ENCODE results near the gene TSPAN8. TPM values are rescaled to one million over a fixed set of nuclear protein-coding genes. Genes with fewer than 3 reads are reported as not detected.

The TSPAN8 gene
- total and polyA plus RNA-seq, 4 donors: 5.0 to 18.6 (median 9.4) TPM

DNA sequence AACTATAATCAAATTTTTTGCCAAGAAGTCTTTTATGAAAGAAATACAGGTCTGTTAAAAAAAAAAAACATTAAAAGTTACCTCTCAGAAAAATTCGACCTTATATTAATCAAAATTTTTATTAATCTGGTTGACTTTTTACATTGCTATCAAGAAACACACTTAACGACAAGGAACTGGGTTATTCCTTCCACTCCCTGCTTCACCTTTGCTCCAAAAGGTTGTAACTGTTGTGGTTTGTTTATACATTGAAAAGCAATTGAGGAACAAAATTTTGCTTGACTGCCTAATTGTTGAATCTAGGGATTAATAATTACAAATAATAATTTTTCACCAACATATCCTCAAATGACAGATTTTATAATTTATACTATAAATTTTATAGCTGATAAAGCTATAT, 28.4 kb downstream of the TSPAN8 start:
- no peak for ATAC-seq (ENCODE audit: insufficient read depth, low FRiP score)
- H3K9me3 ChIP-seq (ENCODE audit: control insufficient read depth in 4 of 4, insufficient read depth in 3 of 4, low read length in 3 of 4): no peaks in the 10 kb centered on the region
- no peaks in the 10 kb centered on the region for H3K36me3 ChIP-seq (ENCODE audit: control insufficient read depth in 4 of 4, insufficient read depth in 4 of 4, low read length in 4 of 4)
- H3K4me1 ChIP-seq (ENCODE audit: control insufficient read depth in 5 of 5, insufficient read depth in 5 of 5, low read length in 5 of 5): peaks cover 0 to 9% (median 0%) of the 10 kb centered on the region in 5 donors
- 74 to 80% methylated on average over 2 of the region's 2 CpGs for WGBS, 2 donors
- H3K4me3 ChIP-seq: no peak overlapping the region
- H3K27ac ChIP-seq (ENCODE audit: low read depth in 1 of 2, low read length in 1 of 2): no peak overlapping the region
- TF ChIP-seq, protein P1, sequence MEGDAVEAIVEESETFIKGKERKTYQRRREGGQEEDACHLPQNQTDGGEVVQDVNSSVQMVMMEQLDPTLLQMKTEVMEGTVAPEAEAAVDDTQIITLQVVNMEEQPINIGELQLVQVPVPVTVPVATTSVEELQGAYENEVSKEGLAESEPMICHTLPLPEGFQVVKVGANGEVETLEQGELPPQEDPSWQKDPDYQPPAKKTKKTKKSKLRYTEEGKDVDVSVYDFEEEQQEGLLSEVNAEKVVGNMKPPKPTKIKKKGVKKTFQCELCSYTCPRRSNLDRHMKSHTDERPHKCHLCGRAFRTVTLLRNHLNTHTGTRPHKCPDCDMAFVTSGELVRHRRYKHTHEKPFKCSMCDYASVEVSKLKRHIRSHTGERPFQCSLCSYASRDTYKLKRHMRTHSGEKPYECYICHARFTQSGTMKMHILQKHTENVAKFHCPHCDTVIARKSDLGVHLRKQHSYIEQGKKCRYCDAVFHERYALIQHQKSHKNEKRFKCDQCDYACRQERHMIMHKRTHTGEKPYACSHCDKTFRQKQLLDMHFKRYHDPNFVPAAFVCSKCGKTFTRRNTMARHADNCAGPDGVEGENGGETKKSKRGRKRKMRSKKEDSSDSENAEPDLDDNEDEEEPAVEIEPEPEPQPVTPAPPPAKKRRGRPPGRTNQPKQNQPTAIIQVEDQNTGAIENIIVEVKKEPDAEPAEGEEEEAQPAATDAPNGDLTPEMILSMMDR (IDR thresholded peaks at IDR 0.05; ENCODE audit: control extremely low read depth, extremely low read depth): no peak
- H3K9ac ChIP-seq (ENCODE audit: insufficient read depth in 1 of 2, low read length in 2 of 2): no peak overlapping the region
- H3K27me3 ChIP-seq (ENCODE audit: control insufficient read depth in 3 of 3, insufficient read depth in 3 of 3, low read length in 2 of 3): no peaks in the 10 kb centered on the region
- DNase-seq: no peak

DNA sequence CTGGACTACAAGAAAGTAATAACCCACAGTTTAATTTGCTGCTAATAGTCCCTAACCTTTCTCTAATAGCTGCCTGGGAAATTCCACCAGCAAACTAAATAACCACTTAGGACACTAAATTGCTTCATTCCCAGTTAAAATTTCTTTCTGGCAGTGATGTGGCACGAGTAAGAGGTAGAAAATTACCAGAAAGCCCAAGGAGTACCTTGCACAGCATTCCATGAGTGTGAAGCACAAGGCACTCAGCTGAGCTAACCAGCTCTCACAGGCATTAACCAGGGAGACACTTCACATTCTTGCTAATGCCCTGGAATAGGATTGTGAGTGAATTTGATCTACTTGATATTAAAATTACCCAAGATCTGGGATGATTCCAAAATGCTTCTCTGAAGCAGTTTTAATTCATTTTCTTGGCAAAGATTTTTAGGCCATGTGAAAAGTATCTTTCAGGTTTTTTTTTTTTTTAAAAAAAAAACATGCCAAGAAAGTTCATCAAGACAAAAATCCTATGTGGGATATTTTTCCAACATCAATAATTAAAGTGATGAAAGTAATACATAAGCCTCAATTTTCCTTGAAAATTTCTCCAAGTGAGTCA, 29.5 kb downstream of the TSPAN8 start:
- H3K4me3 ChIP-seq: no peak overlapping the region
- H3K9ac ChIP-seq (ENCODE audit: insufficient read depth in 1 of 2, low read length in 2 of 2): no peak overlapping the region
- peaks cover 0 to 5% (median 0%) of the 10 kb centered on the region in 5 donors for H3K4me1 ChIP-seq (ENCODE audit: control insufficient read depth in 5 of 5, insufficient read depth in 5 of 5, low read length in 5 of 5)
- no peak overlapping the region for H3K27ac ChIP-seq (ENCODE audit: low read depth in 1 of 2, low read length in 1 of 2)
- H3K36me3 ChIP-seq (ENCODE audit: control insufficient read depth in 4 of 4, insufficient read depth in 4 of 4, low read length in 4 of 4): no peaks in the 10 kb centered on the region
- 32 to 34% methylated on average over 1 of the region's 1 CpG for WGBS, 2 donors
- no peaks in the 10 kb centered on the region for H3K9me3 ChIP-seq (ENCODE audit: control insufficient read depth in 4 of 4, insufficient read depth in 3 of 4, low read length in 3 of 4)
- H3K27me3 ChIP-seq (ENCODE audit: control insufficient read depth in 3 of 3, insufficient read depth in 3 of 3, low read length in 2 of 3): no peaks in the 10 kb centered on the region
- TF ChIP-seq, protein P1 (IDR thresholded peaks at IDR 0.05; ENCODE audit: control extremely low read depth, extremely low read depth): no peak
- ATAC-seq (ENCODE audit: insufficient read depth, low FRiP score) (peak; percentile 84), DNase-seq (peak; percentile 27 to 69 (median 44))

DNA sequence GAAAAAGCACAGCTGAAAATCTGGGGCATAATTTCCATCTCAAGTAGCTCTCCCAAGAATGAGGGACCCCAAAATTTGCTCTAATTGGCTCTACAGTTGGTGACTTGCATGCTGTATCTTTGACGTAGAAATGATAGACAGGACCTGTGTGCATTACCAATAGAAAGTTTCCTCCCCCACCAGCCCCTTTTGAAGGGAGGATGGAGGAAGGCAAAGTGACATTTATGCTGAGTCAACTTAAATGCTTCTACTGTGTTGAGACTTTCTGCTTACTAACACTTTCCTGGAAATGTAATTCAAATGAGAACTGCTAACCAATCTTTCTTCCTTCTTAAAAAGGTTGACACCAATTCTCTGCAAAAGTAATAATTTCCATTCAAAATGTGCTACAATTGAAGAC, 31.9 kb downstream of the TSPAN8 start:
- Histone ChIP-seq H3K4me1 (ENCODE audit: control insufficient read depth in 5 of 5, insufficient read depth in 5 of 5, low read length in 5 of 5) (peaks cover 0 to 5% (median 0%) of the 10 kb centered on the region in 5 donors), H3K9ac (ENCODE audit: insufficient read depth in 1 of 2, low read length in 2 of 2) (no peak overlapping the region), H3K4me3 (no peak overlapping the region), H3K27me3 (ENCODE audit: control insufficient read depth in 3 of 3, insufficient read depth in 3 of 3, low read length in 2 of 3) (no peaks in the 10 kb centered on the region), H3K27ac (ENCODE audit: low read depth in 1 of 2, low read length in 1 of 2) (no peak overlapping the region), H3K9me3 (ENCODE audit: control insufficient read depth in 4 of 4, insufficient read depth in 3 of 4, low read length in 3 of 4) (no peaks in the 10 kb centered on the region), H3K36me3 (ENCODE audit: control insufficient read depth in 4 of 4, insufficient read depth in 4 of 4, low read length in 4 of 4) (no peaks in the 10 kb centered on the region)
- ATAC-seq (ENCODE audit: insufficient read depth, low FRiP score) (no peak), DNase-seq (no peak)
- WGBS, 2 donors: 86 to 88% methylated on average over 1 of the region's 1 CpG
- TF ChIP-seq, protein P1 (IDR thresholded peaks at IDR 0.05; ENCODE audit: control extremely low read depth, extremely low read depth): no peak

DNA sequence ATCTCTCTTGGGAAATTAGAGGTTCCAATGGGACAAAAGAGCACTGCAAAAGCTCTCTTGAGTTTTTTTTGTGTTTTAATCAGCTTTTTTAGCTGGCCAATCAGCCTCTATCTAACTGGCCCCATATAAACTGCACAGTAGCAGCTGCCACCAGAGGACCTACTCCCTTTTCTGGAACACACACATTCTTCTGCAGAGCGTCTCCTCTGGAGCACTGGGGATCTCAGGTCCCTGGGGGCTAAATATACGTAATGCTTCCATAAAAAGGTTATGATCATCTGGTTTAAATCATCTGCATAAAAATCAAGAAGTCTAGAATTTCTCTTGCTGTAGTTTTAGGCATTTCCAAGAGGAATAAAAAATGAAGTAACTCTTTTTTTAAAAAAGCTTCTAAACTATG, 32.3 kb downstream of the TSPAN8 start:
- 46 to 59% methylated on average over 2 of the region's 2 CpGs for WGBS, 2 donors
- Histone ChIP-seq H3K9me3 (ENCODE audit: control insufficient read depth in 4 of 4, insufficient read depth in 3 of 4, low read length in 3 of 4) (no peaks in the 10 kb centered on the region), H3K27ac (ENCODE audit: low read depth in 1 of 2, low read length in 1 of 2) (no peak overlapping the region), H3K27me3 (ENCODE audit: control insufficient read depth in 3 of 3, insufficient read depth in 3 of 3, low read length in 2 of 3) (no peaks in the 10 kb centered on the region), H3K4me1 (ENCODE audit: control insufficient read depth in 5 of 5, insufficient read depth in 5 of 5, low read length in 5 of 5) (peaks cover 0 to 5% (median 0%) of the 10 kb centered on the region in 5 donors), H3K9ac (ENCODE audit: insufficient read depth in 1 of 2, low read length in 2 of 2) (no peak overlapping the region), H3K36me3 (ENCODE audit: control insufficient read depth in 4 of 4, insufficient read depth in 4 of 4, low read length in 4 of 4) (no peaks in the 10 kb centered on the region), H3K4me3 (no peak overlapping the region)
- TF ChIP-seq, protein P1 (IDR thresholded peaks at IDR 0.05; ENCODE audit: control extremely low read depth, extremely low read depth): no peak
- DNase-seq (no peak), ATAC-seq (ENCODE audit: insufficient read depth, low FRiP score) (no peak)

All from lung (tissue), 12 donors.